Stimulated activated CD8-positive, alpha-beta memory T cell treated with anti-CD3 and anti-CD28 coated beads, Interleukin-4, amount 100 ng/mL, for 24 hours (primary cell): ENCODE results near the gene ARHGAP15.

Experiments
- DNase-seq: peaks from one replicate; pipeline ENCODE4 v3.0.0-alpha.2; 2020; ENCODE audit warnings: low read depth

The ARHGAP15 gene

GRCh38 chr2:143144813-143145455 lies 15.7 kb downstream of the ARHGAP15 start:
- DNase-seq = no peak

- DNase-seq = no peak
Measured at GRCh38 chr2:143146366-143146765, 17.1 kb downstream of the ARHGAP15 start.

GRCh38 chr2:143146815-143147530 lies 17.8 kb downstream of the ARHGAP15 start:
- no peak for DNase-seq

DNA sequence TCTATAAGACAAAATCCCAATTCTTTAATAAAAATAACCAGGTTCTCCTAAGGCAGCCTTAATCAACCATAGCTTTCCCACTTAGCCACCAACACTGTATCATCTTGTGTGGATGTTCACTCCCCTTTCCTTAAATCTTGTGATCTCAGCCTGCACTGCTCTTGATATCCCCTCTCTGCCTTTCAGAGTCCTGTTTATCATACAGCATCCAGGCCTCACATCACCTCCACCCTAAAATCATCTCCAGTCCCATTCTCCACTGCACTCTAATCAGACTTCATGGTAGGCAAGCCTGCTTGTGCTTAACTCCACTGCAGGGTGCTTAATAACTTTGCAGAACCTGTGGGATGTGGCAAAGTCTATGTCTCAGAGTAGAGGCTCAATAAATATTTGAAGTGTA lies 18.8 kb downstream of the ARHGAP15 start:
- no peak for DNase-seq

GRCh38 chr2:143148757-143149156 lies 19.5 kb downstream of the ARHGAP15 start:
- no peak for DNase-seq

- no peak for DNase-seq
Measured at GRCh38 chr2:143150287-143150686, 21.1 kb downstream of the ARHGAP15 start.

- no peak for DNase-seq
Measured at GRCh38 chr2:143151111-143151752, 22.0 kb downstream of the ARHGAP15 start.

GRCh38 chr2:143152219-143152618 lies 23.0 kb downstream of the ARHGAP15 start:
- DNase-seq = no peak

DNA sequence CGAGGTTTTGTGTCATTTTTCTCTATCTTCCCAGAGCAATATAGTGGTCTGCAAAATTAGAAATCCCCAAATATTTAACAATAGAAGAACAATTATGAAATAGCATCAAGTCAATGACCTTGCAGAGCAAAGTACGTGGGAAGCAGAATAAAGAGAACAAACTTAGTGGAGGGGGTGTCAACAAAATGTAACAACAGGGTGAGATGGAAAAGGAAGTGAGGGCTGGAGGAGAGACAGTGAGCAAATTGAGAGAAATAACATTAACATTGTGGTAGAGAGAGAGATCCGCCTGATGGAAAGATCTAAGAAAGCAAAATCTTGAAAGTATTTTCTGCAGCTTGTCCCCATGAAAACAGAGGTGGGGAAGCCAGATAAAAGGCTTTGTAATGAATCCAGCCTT lies 23.4 kb downstream of the ARHGAP15 start:
- DNase-seq = no peak

DNA sequence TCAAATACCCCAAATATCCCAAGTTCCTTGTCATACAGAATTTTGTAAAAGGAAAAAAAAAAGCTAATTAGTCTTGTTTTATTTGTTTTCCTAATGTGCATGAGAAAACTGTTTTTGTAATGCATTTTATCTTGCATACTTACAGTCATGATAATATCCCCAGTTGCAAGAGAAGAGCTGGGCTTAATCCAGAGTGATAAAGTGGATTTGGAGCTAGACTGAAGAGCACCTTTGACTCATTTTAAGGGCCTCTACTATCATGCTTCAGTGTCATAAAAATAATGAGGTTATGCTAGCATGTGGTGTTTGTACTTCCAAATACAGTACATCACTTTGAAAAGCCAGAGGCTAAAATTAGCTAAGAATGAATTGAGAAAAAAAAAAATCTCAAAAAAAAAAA lies 26.4 kb downstream of the ARHGAP15 start:
- DNase-seq = no peak

GRCh38 chr2:143157001-143157400 lies 27.8 kb downstream of the ARHGAP15 start:
- DNase-seq = no peak

DNA sequence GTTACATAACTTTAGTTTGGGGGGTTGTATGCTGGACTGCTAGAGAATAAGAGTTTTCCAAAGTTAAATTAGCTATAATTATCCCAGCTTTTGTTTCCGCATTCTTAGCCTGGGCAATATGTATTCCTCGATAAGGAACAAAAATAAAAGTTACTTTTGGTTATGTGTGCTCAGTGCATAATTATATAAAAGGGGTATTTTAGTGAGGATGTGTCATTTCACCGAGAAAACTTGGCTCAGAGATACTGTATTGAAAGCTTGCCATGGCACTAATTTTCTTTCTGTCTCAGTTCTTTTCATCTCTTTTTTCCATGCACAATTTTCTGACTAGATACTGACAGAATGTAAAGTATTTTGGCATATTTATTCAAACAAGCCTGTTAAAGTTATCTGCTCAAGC lies 28.2 kb downstream of the ARHGAP15 start:
- no peak for DNase-seq

GRCh38 chr2:143158098-143158497 lies 28.9 kb downstream of the ARHGAP15 start:
- no peak for DNase-seq

DNA sequence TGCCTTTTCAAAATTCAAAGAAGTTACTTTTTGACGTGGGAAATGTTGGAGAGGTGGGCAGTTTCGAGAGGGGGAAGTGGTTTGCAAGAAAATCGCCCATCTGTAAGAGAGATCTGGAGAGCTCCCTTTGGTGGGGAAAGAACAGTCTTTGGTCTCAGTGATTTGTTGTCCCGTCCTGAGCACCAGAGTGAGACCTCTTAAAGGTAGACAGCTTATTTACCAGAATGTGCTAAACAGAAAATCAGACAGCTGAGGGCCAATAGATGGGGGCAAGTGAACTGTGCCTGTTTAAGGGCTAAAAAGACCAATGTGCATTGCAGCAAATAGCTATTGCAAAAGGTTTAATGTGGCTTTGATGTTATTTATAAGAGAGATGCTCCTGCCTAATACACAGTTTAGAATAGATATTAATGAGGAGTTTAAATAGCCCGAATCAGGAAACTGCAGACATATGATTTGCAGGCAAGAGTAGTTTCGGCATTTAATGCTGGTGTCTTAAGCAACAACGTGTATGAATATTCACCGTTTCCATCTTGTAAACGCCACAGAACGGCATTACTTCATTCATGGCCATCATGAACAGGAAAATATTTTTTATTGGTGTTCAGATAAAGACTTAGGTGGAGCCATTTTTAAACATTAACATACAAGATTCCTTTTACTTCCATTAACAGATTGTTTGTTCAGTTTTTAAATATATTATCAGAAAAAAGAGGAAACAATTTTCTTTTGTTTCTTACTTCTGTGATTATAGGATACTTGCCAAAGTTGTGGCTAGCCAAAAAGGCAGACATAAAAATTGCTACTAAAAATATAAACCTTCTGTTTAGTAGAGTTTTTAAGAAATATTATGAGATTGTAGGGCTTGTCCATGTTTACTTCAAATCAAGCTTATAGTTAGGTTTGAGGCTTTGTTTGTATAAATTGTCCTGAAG lies 29.6 kb downstream of the ARHGAP15 start:
- DNase-seq = no peak

- DNase-seq = no peak
Measured at GRCh38 chr2:143159486-143159840, 30.2 kb downstream of the ARHGAP15 start.

- no peak for DNase-seq
Measured at GRCh38 chr2:143160732-143161707, 31.8 kb downstream of the ARHGAP15 start.

DNA sequence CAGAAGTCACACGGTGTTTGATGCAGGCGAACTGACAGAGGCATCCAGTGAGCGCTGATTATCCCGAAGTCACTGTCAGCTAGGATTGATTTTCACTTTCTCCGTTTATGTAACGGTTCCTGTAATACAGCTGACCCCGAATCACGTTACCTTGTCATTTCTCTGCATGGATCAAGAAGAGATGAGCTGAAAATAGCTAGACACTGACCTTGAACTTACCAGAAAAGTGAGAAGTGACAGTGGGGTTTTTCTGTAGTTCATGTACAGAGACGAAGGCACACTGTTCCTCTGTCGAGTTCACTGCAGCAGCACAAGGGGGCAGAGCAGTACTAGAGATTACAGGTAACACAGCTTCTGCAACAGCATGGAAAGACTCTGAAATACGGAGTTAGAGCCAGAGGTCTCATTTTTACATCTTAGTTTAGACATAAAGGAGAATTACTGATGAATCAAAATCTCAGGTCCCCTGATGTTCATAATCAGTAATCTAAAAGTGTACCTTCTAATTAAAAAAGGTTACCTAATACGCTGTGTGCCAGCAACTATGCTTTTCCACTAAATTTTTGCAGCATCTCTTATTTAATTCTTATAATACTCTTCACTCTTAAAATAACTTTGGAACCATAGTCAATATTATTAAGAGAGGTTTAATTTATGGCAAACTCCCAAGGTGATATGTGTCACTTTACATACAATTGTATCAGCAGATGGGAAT lies 33.1 kb downstream of the ARHGAP15 start:
- no peak for DNase-seq

- no peak for DNase-seq
Measured at GRCh38 chr2:143162997-143163396, 33.8 kb downstream of the ARHGAP15 start.

DNA sequence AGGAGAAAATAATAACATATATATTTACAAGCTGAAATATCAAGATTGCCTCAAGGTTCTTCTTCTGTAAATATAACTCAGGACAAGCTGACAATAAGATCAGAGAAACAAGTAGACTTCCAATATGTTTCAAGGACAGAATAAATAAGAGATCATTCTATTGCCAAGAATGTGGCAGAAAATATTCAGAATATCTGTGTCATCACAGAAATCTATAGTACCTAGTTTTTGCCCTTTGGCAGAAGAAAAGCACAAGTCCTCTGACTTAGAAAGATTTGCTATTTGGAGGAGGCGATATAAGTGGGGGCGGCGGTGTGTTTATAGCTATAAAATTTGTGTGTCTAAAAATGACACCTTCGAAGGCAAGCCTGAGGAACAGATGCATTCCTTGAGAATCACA lies 34.3 kb downstream of the ARHGAP15 start:
- no peak for DNase-seq

- no peak for DNase-seq
Measured at GRCh38 chr2:143165291-143165690, 36.1 kb downstream of the ARHGAP15 start.
